GM10266 (cell line): Measurements from ENCODE around the gene CLEC18C.
"Not testable (repeated sequence)": the region's sequence is repeated elsewhere in the genome, so short reads cannot be mapped to it uniquely, and the experiment has no call there.

Experiments used
- DNase-seq: peaks from one replicate; pipeline ENCODE4 v3.0.0; 2012; ENCODE audit errors: extremely low spot score

The CLEC18C gene

DNA sequence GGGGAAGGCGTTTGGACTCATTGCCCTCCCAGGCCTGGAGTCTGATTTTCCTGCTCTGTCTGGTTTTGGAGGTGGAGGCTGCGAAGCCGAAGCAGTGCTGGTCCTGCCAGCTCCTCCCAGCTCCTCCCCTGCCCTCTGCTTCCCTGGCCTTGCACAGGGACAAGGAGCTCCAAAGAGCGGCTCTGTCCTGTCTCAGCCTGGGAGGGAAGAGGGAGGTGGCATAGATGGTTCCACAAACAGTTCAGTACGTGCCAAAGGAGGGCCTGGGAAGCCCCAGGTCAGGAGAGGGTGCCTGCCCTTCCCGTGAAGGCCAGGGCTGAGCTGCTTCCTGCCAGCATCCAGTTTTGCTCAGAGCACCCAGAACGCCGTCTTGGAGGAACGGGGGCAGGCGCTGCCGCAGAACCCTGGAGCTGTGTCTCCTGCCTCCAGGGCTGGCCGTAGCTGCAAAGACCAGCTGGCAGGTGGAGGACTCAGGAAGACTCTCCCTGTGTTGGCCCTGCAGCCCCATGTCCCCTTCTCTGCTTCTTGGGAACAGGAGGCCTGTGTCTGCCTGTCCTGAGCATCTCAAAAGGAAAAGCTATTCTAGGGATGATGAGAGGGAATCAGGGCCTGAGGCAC lies 23.2 kb downstream of the CLEC18C start:
- DNase-seq, result not testable (repeated sequence)

DNA sequence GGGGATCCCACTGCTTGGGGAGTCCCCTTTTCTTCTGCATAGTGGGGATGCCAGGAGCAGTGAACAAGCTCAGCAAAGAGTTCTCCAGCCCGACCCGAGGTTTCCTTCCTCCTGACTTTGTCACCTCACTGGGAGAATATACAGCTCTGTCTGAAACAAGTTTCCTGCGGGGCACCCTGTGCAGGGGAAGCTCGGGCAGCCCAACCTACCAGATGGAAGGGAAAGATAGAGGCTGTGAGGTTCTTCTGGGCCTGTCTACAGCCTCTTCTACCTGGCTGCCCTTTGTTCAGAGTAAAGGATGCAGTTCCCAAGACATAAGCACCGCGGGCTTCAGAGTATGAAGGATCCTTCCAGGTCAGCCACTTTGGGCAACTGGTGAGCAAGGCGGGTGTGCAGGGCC lies 24.0 kb downstream of the CLEC18C start:
- not testable (repeated sequence) for DNase-seq

DNA sequence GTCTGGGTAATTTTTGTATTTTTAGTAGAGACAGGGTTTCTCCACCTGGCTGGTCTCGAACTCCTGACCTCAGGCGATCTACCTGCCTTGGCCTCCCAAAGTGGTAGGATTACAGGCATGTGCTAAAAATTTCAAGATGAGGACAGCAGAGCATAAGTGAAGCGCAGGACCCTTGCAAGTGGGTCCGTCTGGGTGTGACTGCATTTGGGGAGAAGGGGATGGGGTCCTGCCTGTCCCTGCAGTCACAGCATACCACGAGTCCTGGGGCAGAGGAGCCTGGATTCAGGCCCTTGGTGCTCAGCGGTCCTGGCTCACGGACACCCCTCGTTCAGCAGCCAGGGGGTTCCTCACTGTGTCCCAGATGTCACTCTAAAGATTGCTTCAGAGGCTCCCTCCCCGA lies 24.6 kb downstream of the CLEC18C start:
- DNase-seq, result not testable (repeated sequence)

DNA sequence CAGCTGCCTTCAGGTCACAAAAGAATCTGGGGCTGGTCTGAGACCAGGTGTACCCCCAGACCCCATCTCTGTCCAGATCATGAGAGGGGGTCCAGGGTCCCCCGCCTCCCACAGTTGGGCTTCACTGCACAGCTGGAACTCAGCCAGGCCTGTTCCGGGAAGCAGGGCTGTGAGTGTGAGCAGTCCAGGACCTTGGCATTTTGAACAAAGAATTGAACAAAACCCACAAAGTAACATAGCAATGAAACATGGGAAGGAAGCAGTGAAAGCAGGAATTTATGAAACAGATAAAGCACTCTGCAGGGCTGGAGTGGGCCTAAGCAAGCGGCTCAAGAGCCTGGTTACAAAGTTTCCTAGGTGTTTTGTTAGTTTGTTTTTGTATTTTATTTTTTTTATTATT lies 25.1 kb downstream of the CLEC18C start:
- DNase-seq, result not testable (repeated sequence)

DNA sequence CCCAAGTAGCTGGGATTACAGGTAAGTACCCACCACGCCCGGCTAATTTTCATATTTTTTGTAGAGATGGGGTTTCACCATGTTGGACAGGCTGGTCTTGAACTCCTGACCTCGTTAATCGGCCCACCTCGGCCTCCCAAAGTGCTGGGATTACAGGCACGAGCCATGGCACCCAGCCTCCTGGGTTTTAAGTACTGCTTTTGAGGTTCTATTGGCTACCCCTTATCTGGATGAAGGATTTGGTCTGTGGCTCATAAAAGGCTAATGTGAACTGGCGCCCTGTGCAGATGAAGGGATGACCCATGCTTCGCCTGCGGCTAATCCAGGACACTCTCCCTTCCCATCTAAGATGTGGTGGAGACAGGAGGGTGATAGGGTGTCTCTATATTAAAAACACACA lies 25.6 kb downstream of the CLEC18C start:
- DNase-seq, result not testable (repeated sequence)

DNA sequence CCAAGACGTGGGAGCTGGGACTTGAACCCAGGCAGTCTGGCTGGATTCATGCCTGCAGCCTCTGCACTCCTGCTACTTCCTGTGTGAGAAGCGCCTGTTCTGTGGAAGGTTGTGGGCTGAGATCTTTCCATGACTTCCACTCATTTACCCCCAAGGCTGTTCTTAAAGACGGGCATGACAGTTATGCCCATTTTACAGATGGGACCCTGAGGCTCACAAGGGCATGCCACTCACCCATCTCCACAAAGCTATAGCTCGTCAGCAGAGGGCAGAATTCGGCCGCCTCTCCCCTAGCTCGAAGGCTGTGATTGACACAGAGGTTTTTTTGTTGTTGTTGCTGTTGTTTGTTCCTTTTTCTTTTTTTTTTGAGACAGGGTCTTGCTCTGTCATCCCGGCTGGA lies 26.5 kb downstream of the CLEC18C start:
- not testable (repeated sequence) for DNase-seq

DNA sequence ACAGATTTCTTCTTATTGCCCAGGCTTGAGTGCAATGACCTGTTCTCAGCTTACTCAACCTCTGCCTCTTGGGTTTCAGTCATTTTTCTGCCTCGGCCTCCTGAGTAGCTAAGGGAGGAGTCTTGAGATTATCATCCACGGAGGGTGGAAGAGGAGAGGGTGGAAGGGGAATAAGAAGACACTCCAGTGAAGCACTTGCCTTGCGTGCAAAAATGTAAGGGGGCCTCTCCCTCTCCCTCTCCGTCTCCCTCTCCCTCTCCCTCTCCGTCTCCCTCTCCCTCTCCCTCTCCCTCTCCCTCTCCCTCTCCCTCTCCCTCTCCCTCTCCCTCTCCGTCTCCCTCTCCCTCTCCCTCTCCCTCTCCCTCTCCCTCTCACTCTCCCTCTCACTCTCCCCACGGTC lies 29.9 kb downstream of the CLEC18C start:
- DNase-seq, result not testable (repeated sequence)

DNA sequence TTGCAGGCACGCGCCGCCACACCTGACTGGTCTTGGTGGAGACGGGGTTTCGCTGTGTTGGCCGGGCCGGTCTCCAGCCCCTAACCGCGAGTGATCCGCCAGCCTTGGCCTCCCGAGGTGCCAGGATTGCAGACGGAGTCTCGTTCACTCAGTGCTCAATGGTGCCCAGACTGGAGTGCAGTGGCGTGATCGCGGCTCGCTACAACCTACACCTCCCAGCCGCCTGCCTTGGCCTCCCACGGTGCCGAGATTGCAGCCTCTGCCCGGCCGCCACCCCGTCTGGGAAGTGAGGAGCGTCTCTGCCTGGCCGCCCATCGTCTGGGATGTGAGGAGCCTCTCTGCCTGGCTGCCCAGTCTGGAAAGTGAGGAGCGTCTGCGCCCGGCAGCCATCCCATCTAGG lies 30.4 kb downstream of the CLEC18C start:
- DNase-seq, result not testable (repeated sequence)

DNA sequence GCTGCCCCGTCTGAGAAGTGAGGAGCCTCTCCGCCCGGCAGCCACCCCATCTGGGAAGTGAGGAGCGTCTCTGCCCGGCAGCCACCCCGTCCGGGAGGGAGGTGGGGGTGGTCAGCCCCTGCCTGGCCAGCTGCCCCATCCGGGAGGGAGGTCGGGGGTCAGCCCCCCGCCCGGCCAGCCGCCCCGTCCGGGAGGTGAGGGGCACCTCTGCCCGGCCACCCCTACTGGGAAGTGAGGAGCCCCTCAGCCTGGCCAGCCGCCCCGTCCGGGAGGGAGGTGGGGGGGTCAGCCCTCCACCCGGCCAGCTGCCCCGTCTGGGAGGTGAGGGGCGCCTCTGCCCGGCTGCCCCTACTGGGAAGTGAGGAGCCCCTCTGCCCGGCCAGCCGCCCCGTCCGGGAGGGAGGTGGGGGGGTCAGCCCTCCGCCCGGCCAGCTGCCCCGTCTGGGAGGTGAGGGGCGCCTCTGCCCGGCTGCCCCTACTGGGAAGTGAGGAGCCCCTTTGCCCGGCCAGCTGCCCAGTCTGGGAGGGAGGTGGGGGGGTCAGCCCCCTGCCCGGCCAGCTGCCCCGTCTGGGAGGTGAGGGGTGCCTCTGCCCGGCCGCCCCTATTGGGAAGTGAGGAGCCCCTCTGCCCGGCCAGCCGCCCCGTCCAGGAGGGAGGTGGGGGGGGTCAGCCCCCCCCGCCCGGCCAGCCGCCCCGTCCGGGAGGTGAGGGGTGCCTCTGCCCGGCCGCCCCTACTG lies 31.2 kb downstream of the CLEC18C start:
- DNase-seq, result not testable (repeated sequence)

DNA sequence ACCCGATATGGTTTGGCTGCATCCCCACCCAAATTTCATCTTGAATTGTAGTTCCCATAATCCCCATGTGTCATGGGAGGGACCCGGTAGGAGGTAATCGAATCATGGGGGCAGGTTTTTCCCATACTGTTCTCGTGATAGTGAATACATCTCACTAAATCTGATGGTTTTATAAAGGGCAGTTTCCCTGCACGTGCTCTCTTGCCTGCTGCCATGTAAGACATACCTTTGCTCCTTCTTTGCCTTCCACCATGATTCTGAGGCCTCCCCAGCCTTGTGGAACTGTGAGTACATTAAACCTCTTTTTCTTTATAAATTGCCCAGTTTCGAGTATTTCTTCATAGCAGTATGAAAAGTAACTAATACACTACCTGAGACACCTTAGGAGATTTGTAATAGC lies 32.8 kb downstream of the CLEC18C start:
- DNase-seq, result not testable (repeated sequence)

DNA sequence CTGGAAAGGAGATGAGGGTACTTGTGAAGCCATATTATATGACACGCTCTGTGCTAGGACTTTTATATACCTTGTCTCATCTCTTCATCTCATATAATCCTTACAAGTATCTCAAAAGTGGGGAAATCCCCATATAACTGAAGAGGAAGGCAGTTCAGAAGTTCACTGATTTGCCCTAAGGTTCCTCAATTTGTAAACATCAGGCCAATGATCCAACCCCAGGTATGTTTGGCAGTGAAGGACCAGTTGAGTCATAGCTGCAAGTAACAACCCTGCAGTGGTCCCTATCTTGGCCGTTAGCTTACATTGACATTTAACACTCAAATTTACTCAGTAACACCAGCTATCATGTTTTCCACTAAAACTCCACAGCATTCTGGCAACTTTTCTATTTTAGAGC lies 45.0 kb downstream of the CLEC18C start:
- not testable (repeated sequence) for DNase-seq

DNA sequence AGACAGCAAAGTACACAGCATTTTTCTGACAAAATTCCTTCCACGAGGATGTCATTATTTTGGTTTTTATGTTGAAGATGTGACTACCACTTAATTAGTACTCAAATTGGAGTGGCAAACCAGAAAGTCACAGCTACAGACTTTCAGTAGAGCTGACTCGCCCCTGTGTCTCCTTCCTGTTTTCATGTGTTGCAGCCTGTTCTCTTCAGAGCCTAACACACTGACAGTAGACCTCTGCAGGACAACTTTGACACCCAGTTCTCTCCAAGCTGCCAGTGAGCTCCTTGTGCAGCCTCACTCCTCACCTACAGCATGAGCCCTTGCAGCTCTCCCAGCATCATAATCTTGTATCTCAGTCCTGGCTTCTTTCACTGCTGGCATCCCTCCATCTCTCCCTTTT lies 49.0 kb downstream of the CLEC18C start:
- DNase-seq, result not testable (repeated sequence)

DNA sequence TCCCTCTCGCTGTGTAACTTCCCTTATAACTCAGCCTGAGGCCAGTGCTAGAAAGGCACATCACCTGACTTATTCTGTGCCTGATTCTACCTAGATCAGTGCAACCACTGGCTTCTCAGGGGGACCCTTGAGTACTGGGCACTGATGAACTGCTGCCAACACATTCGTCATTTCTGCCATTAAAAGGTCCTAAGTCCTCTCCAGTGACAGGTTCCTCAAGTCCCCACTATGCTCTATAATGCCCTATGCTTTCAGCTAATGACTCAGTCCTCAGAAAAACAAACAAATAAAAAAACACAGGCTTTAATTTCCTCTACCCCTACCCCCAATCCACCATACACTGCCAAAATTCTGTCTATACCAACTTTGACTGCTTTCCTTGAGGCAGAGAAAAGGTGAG lies 49.6 kb downstream of the CLEC18C start:
- DNase-seq, result not testable (repeated sequence)

DNA sequence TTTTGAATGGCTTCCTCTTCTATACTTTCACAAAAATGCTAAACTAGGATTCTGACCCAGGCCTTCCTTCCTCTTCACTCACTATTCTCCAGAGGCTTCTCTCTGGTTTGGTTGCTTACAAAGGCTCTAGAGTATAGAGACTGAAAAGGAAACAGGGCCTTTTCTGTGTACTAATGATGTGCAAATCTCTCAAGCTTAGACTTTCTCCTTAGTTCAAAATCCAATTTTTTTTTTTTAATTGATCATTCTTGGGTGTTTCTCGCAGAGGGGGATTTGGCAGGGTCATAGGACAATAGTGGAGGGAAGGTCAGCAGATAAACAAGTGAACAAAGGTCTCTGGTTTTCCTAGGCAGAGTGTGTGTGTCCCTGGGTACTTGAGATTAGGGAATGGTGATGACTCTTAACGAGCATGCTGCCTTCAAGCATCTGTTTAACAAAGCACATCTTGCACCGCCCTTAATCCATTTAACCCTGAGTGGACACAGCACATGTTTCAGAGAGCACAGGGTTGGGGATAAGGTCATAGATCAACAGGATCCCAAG lies 50.5 kb downstream of the CLEC18C start:
- DNase-seq, result not testable (repeated sequence)

DNA sequence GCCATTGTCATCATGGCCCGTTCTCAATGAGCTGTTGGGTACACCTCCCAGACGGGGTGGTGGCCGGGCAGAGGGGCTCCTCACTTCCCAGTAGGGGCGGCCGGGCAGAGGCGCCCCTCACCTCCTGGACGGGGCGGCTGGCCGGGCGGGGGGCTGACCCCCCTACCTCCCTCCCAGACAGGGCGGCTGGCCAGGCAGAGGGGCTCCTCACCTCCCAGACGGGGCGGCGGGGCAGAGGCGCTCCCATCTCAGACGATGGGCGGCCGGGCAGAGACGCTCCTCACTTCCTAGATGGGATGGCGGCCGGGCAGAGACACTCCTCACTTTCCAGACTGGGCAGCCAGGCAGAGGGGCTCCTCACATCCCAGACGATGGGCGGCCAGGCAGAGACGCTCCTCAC lies 51.1 kb downstream of the CLEC18C start:
- DNase-seq, result not testable (repeated sequence)

DNA sequence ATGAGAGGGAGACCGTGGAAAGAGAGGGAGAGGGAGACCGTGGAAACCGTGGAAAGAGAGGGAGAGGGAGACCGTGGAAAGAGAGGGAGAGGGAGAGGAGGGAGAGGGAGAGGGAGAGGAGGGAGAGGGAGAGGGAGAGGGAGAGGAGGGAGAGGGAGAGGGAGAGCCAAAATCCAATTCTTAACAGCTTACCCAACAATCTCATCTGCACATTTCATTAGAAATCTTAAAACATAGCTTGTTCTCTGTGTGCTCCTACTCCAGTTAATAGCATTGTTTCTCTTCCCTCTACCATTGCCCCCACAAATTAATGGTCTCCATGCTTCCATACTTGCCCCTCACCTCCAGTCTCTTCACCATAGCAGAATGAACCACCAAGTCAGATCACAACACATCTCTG lies 51.8 kb downstream of the CLEC18C start:
- DNase-seq, result not testable (repeated sequence)

DNA sequence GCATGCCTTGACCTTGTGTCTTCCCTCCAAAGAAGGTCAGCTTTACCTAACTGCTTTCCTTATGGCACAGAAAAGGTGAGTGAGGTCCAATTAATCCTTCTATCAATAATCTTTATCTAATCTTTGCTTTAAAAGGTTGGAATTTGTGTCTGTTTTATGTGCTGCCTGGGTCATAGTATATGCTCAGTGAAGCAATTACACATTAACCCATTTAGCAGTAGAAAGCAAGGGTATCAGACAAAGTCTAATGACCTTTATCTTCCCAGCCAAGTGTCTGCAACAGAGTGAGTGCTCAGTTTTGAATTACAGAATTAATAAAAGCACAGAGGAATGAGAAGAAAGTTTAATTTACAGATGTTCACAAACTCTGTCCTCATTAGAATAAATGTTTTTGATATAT lies 52.4 kb downstream of the CLEC18C start:
- DNase-seq, result not testable (repeated sequence)

DNA sequence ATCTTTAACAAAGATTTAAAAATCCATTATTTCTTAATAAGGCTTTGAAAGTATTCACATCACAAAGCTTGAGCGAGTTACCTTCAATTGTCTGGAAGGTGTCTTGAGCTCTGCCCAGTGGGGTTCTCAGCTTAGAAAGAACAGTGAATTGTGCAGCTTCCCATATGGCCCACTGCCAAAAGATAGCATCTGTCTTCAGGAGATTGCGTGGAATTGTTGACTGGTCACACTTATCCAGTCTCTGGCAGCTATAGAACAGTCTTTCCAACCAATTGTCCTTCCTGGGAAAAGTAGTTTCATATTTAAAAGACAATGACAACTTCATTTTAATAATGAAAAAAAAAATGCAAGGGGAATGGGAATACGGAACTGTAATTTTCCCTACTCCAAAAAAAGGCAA lies 58.2 kb downstream of the CLEC18C start:
- not testable (repeated sequence) for DNase-seq
